K562 (cell line): ENCODE data around the gene KLC3. TPM values are rescaled to one million over a fixed set of nuclear protein-coding genes. Genes with fewer than 3 reads are reported as not detected.

ENCODE experiments used
- REST ChIP-seq, 2 experiments: fragments of 450-650 bp; formaldehyde crosslinking in 1 of 2; IDR thresholded peaks; 2 replicates each; pipeline versions ENCODE4 v1.4.0 to v1.6.1; 2014 to 2020; ENCODE audit warnings: mild to moderate bottlenecking in 2 of 2, borderline replicate concordance in 1 of 2, low read depth in 1 of 2
- polyA plus RNA-seq, 8 experiments: library from polyadenylated mRNA; depleted of rRNA in 4 of 8; stranded (reverse) in 5 of 8; unstranded in 3 of 8; fragments of >200 nt; fragmentation: Nextera tagmentation in 2 of 8; fragmentation: Illumina TruSeq in 1 of 8; extraction: Ambion mirVana in 2 of 8; extraction: Trizol in 1 of 8; gene quantifications; 2 replicates each; pipeline versions ENCODE4 v1.2.1 to v1.2.3, GENCODE V29; 2011 to 2014; ENCODE audit warnings: inconsistent platforms in 1 of 8, missing spikeins in 1 of 8
- total RNA-seq, 7 experiments: library from RNA; depleted of rRNA in 6 of 7; stranded (reverse); fragments of >200 nt in 6 of 7; fragmentation: Illumina TruSeq in 2 of 7; extraction: Trizol in 2 of 7; gene quantifications; 2 replicates each; pipeline versions ENCODE4 v1.2.1 to v1.2.3, GENCODE V29; 2011 to 2021; ENCODE audit warnings: low replicate concordance in 1 of 7

The KLC3 gene
- total and polyA plus RNA-seq, 9 of the 15 experiments (the other 6 are each of a cell fraction or from before 2014, with no cell fraction given) = 0.03 to 1.2 (median 0.59) TPM; not detected in 3

DNA sequence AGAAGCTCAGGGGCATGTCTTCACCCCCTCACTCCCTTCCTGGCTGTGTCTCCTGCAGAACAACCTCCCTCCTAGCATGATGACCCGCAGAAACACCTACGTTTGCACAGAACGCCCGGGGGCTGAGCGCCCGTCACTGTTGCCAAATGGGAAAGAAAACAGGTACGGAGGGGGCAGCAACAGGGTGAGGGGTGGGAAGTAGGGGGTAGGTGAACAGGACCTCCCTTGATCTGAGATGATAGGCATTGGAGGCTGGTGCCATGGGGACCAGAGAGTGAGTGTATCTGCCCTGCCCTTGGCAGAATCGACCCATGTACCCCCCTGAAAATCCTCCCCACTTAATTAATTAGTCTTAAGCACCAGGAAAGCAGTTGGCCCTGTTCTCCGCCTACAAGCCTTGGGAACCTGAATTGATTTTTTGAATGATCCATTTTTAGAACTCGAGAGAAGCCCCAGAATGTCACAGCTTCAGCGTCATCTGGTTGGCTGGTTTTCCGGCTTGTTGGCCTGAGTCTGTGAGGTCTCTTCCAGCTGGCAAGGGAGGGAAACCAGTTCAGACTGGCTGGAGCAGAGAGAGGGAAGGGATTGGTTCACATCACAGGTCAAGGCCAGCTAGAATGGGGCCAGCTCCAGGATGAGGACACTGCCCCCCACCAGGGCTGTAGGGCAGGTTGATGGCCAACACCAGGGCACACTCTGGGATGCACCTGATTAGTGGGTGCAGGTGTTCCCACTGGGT is 46.1 kb upstream of the KLC3 start (continued):
- TF ChIP-seq REST (IDR thresholded peaks at IDR 0.05; ENCODE audit: borderline replicate concordance) (peak; percentile 39; the same call in 1 of the 2 replicates), REST (CRISPR knock-in tag; IDR thresholded peaks at IDR 0.05; ENCODE audit: low read depth) (no peak)
